DOHH2 (cell line): ENCODE measurements around the gene DDX39A.

ENCODE experiments used
- H3F3A ChIP-seq: fragments of 200-600 bp; sonication (generic), shearing (Covaris generic); 2 replicates; pipeline ENCODE4 v1.6.0; 2016; ENCODE audit warnings: antibody characterized with exemption, mild to moderate bottlenecking; ENCODE audit not compliant: control insufficient read depth, insufficient read depth
- H3K27ac ChIP-seq: fragments of 200-600 bp; sonication (generic); 2 replicates; pipeline ENCODE4 v1.5.1; 2014; ENCODE audit warnings: low read depth, mild to moderate bottlenecking, low read length, moderate library complexity
- H3K27me3 ChIP-seq: fragments of 200-600 bp; sonication (generic); 2 replicates; pipeline ENCODE4 v1.6.1; 2014; ENCODE audit warnings: mild to moderate bottlenecking, low read length, mixed read lengths; ENCODE audit not compliant: control insufficient read depth
- H3K36me3 ChIP-seq: fragments of 200-600 bp; sonication (generic); 2 replicates; pipeline ENCODE4 v1.6.1; 2014; ENCODE audit warnings: mild to moderate bottlenecking, low read length, moderate library complexity, mixed read lengths; ENCODE audit not compliant: control insufficient read depth
- H3K4me1 ChIP-seq: fragments of 200-600 bp; sonication (generic); 2 replicates; pipeline ENCODE4 v1.6.1; 2014; ENCODE audit warnings: mild to moderate bottlenecking, low read length, mixed read lengths; ENCODE audit not compliant: control insufficient read depth
- H3K4me2 ChIP-seq: fragments of 200-600 bp; sonication (generic); 2 replicates; pipeline ENCODE4 v1.6.0; 2014; ENCODE audit warnings: mild to moderate bottlenecking, low read length, moderate library complexity
- H3K4me3 ChIP-seq: fragments of 200-600 bp; sonication (generic); 2 replicates; pipeline ENCODE4 v1.5.1; 2014; ENCODE audit warnings: mild to moderate bottlenecking, low read length, mixed read lengths
- H3K79me2 ChIP-seq: fragments of 200-600 bp; sonication (generic); 2 replicates; pipeline ENCODE4 v1.6.1; 2014; ENCODE audit warnings: mild to moderate bottlenecking, low read length, mixed read lengths; ENCODE audit not compliant: control insufficient read depth
- H3K9me2 ChIP-seq: fragments of 200-600 bp; sonication (generic); replicated peaks from 2 replicates; pipeline ENCODE4 v1.6.1; 2014; ENCODE audit warnings: mild to moderate bottlenecking, low read length, mixed read lengths; ENCODE audit not compliant: control insufficient read depth
- H3K9me3 ChIP-seq: fragments of 200-600 bp; sonication (generic); 2 replicates; pipeline ENCODE4 v1.6.1; 2014; ENCODE audit warnings: antibody characterized with exemption, low read length, mixed read lengths; ENCODE audit not compliant: control insufficient read depth, insufficient read depth
- H4K20me1 ChIP-seq: fragments of 200-600 bp; sonication (generic); 2 replicates; pipeline ENCODE4 v1.6.0; 2014; ENCODE audit warnings: low read depth, mild to moderate bottlenecking, antibody characterized with exemption, low read length, moderate library complexity; ENCODE audit not compliant: control insufficient read depth, insufficient read depth
- CTCF ChIP-seq: fragments of 200-600 bp; sonication (generic); IDR thresholded peaks from one replicate; pipeline ENCODE4 v1.5.1; 2014; ENCODE audit warnings: antibody characterized with exemption, mild to moderate bottlenecking, low read depth, low read length; ENCODE audit not compliant: poor library complexity, severe bottlenecking
- EZH2phosphoT487 ChIP-seq: fragments of 200-600 bp; sonication (generic); IDR thresholded peaks from 2 replicates; pipeline ENCODE4 v1.6.1; 2017; ENCODE audit warnings: borderline replicate concordance, mild to moderate bottlenecking, antibody characterized with exemption, low read length, moderate library complexity, mixed read lengths

The DDX39A gene

GRCh38 chr19:14437578-14438140, 18.5 kb upstream of the DDX39A start:
- Histone ChIP-seq H3K4me1 (peaks cover 62% of the 10 kb centered on the region), H3K27me3 (no peaks in the 10 kb centered on the region), H3K9me3 (no peaks in the 10 kb centered on the region), H3K79me2 (peaks cover 90% of the 10 kb centered on the region), H3K27ac (no peak overlapping the region), H3F3A (peaks cover 12% of the 10 kb centered on the region; the same call in 1 of the 2 replicates), H4K20me1 (peaks cover 8% of the 10 kb centered on the region), H3K4me3 (no peak overlapping the region), H3K36me3 (peaks cover 44% of the 10 kb centered on the region), H3K4me2 (0 out of 2 replicates have a peak overlapping the region, but pooled peaks have one; percentile 9), H3K9me2 (no peaks in the 10 kb centered on the region)
- TF ChIP-seq EZH2phosphoT487 (no peak), CTCF (no peak)

- Histone ChIP-seq H3K9me2 (no peaks in the 10 kb centered on the region), H3K9me3 (no peaks in the 10 kb centered on the region), H3K4me1 (peaks cover 80% of the 10 kb centered on the region), H3K36me3 (peaks cover 27% of the 10 kb centered on the region), H3K27ac (no peak overlapping the region), H3K4me2 (peak overlapping the region; percentile 84), H3K27me3 (no peaks in the 10 kb centered on the region), H4K20me1 (peaks cover 8% of the 10 kb centered on the region), H3K79me2 (peaks cover 82% of the 10 kb centered on the region), H3F3A (peaks cover 12% of the 10 kb centered on the region), H3K4me3 (0 out of 2 replicates have a peak overlapping the region, but pooled peaks have one; percentile 76)
- TF ChIP-seq EZH2phosphoT487 (no peak), CTCF (no peak)
Measured at GRCh38 chr19:14435320-14436050, 16.3 kb upstream of the DDX39A start.

GRCh38 chr19:14434543-14435319, 15.6 kb upstream of the DDX39A start:
- TF ChIP-seq CTCF = no peak
- TF ChIP-seq EZH2phosphoT487 = no peak
- Histone ChIP-seq H3K4me3 (peak overlapping the region; percentile 76), H3K9me3 (no peaks in the 10 kb centered on the region), H3K36me3 (peaks cover 27% of the 10 kb centered on the region), H3K27ac (no peak overlapping the region; the same call in 1 of the 2 replicates), H3K4me2 (peak overlapping the region; percentile 84), H3K27me3 (no peaks in the 10 kb centered on the region), H3K4me1 (peaks cover 77% of the 10 kb centered on the region), H3K9me2 (no peaks in the 10 kb centered on the region), H4K20me1 (peaks cover 8% of the 10 kb centered on the region), H3K79me2 (peaks cover 75% of the 10 kb centered on the region), H3F3A (peaks cover 12% of the 10 kb centered on the region)
